Activated CD8-positive, alpha-beta memory T cell treated with anti-CD3 and anti-CD28 coated beads for 36 hours (primary cell): ENCODE results near the gene RERE. TPM values are rescaled to one million over a fixed set of nuclear protein-coding genes. Genes with fewer than 3 reads are reported as not detected.
"Not testable (repeated sequence)": the region's sequence is repeated elsewhere in the genome, so short reads cannot be mapped to it uniquely, and the experiment has no call there.

ENCODE experiments used
- CTCF ChIA-PET: fragments of 350-600 bp; sonication (Branson Sonifier 250); formaldehyde crosslinking; loops from one replicate; lab custom pipeline; 2021; ENCODE audit warnings: antibody characterized with exemption; lab: Charles Lee
- POLR2A ChIA-PET: fragments of 350-600 bp; sonication (Branson Sonifier 250); formaldehyde crosslinking; loops from one replicate; lab custom pipeline; 2021; ENCODE audit warnings: antibody characterized with exemption; lab: Charles Lee
- total RNA-seq, 2 experiments: library from RNA; stranded (reverse); gene quantifications; one replicate each; pipeline ENCODE4 v1.2.3, GENCODE V29; 2021

Gene RERE
- total RNA-seq, 2 experiments from 2014 or later: 32.9 to 33.6 TPM

GRCh38 chr1:8745749-8746390 is 71.6 kb downstream of the RERE start:
- ChIA-PET POLR2A (no interaction called here), CTCF (no interaction called here)

GRCh38 chr1:8745346-8745745 is 72.1 kb downstream of the RERE start:
- POLR2A ChIA-PET: no interaction called here
- CTCF ChIA-PET: interaction anchor here (1.5 kb wide), 1 partner anchor 103 kb away, joined by 3 read pairs; no protein-coding TSS in a partner anchor

- ChIA-PET CTCF (no interaction called here), POLR2A (no interaction called here)
Observed at GRCh38 chr1:8742022-8742924, 75.2 kb downstream of the RERE start.

- ChIA-PET POLR2A (no interaction called here), CTCF (interaction anchor here (0.6 to 1.1 kb wide), 3 partner anchors 14 to 767 kb away, joined by 3 to 4 read pairs (median 4); no protein-coding TSS in a partner anchor)
Observed at GRCh38 chr1:8740034-8740449, 77.4 kb downstream of the RERE start.

GRCh38 chr1:8739377-8739776 is 78.1 kb downstream of the RERE start:
- ChIA-PET POLR2A (no interaction called here), CTCF (interaction anchor here (1.1 kb wide), 1 partner anchor 13 kb away, joined by 3 read pairs; no protein-coding TSS in a partner anchor)

- POLR2A ChIA-PET: no interaction called here
- CTCF ChIA-PET: interaction anchor here (1.6 kb wide), 1 partner anchor 10 kb away, joined by 6 read pairs; no protein-coding TSS in a partner anchor
Observed at GRCh38 chr1:8736927-8737326, 80.5 kb downstream of the RERE start.

GRCh38 chr1:8733484-8733883 is 84.0 kb downstream of the RERE start:
- CTCF ChIA-PET: no interaction called here
- POLR2A ChIA-PET: no interaction called here

GRCh38 chr1:8731162-8731561 is 86.3 kb downstream of the RERE start:
- ChIA-PET CTCF (interaction anchor here (1.0 to 1.2 kb wide), 2 partner anchors 162 to 170 kb away, joined by 3 read pairs; no protein-coding TSS in a partner anchor), POLR2A (interaction anchor here (0.5 kb wide), 1 partner anchor 86 kb away, joined by 3 read pairs; no protein-coding TSS in a partner anchor)

- POLR2A ChIA-PET: no interaction called here
- CTCF ChIA-PET: interaction anchor here (0.6 kb wide), 1 partner anchor 134 kb away, joined by 3 read pairs; no protein-coding TSS in a partner anchor
Observed at GRCh38 chr1:8728464-8728863, 89.0 kb downstream of the RERE start.

GRCh38 chr1:8727809-8728213 is 89.6 kb downstream of the RERE start:
- CTCF ChIA-PET: interaction anchor here (0.9 to 2.7 kb wide), 3 partner anchors 23 to 166 kb away, joined by 4 to 15 read pairs (median 6); no protein-coding TSS in a partner anchor
- POLR2A ChIA-PET: no interaction called here

GRCh38 chr1:8727316-8727715 is 90.1 kb downstream of the RERE start:
- CTCF ChIA-PET: interaction anchor here (0.9 to 2.7 kb wide), 8 partner anchors 10 to 276 kb away, joined by 3 to 15 read pairs (median 5); no protein-coding TSS in a partner anchor
- POLR2A ChIA-PET: not testable (repeated sequence)

GRCh38 chr1:8726801-8727186 is 90.6 kb downstream of the RERE start:
- POLR2A ChIA-PET: not testable (repeated sequence)
- CTCF ChIA-PET: interaction anchor here (0.7 to 2.7 kb wide), 17 partner anchors 10 to 337 kb away, joined by 3 to 15 read pairs (median 4); no protein-coding TSS in a partner anchor

GRCh38 chr1:8723010-8723409 is 94.4 kb downstream of the RERE start:
- ChIA-PET CTCF (interaction anchor here (0.6 kb wide), 1 partner anchor 116 kb away, joined by 3 read pairs; no protein-coding TSS in a partner anchor), POLR2A (no interaction called here)

- ChIA-PET CTCF (no interaction called here), POLR2A (no interaction called here)
Observed at GRCh38 chr1:8722366-8722765, 95.1 kb downstream of the RERE start.

- CTCF ChIA-PET: no interaction called here
- POLR2A ChIA-PET: interaction anchor here (0.5 kb wide), 1 partner anchor 98 kb away, joined by 4 read pairs; no protein-coding TSS in a partner anchor
Observed at GRCh38 chr1:8721679-8722324, 95.6 kb downstream of the RERE start.

- ChIA-PET POLR2A (no interaction called here), CTCF (no interaction called here)
Observed at GRCh38 chr1:8720347-8720746, 97.1 kb downstream of the RERE start.

- CTCF ChIA-PET: interaction anchor here (1.0 kb wide), 1 partner anchor 130 kb away, joined by 5 read pairs; no protein-coding TSS in a partner anchor
- POLR2A ChIA-PET: no interaction called here
Observed at GRCh38 chr1:8718850-8719361, 98.5 kb downstream of the RERE start.

- POLR2A ChIA-PET: no interaction called here
- CTCF ChIA-PET: interaction anchor here (1.0 kb wide), 1 partner anchor 9 kb away, joined by 4 read pairs; no protein-coding TSS in a partner anchor
Observed at GRCh38 chr1:8717148-8717547, 100.3 kb downstream of the RERE start.

GRCh38 chr1:8716238-8716637 is 101.2 kb downstream of the RERE start:
- POLR2A ChIA-PET: interaction anchor here (0.6 kb wide), 1 partner anchor 161 kb away, joined by 3 read pairs; no protein-coding TSS in a partner anchor
- CTCF ChIA-PET: no interaction called here
